GM19240 (cell line): ENCODE results near the gene GRID2.
"Not testable (repeated sequence)": the region's sequence is repeated elsewhere in the genome, so short reads cannot be mapped to it uniquely, and the experiment has no call there.

ENCODE experiments used
- DNase-seq: peaks from one replicate; pipeline ENCODE4 v3.0.0; 2011; ENCODE audit warnings: low spot score; ENCODE audit not compliant: insufficient read length

GRID2 gene

DNA sequence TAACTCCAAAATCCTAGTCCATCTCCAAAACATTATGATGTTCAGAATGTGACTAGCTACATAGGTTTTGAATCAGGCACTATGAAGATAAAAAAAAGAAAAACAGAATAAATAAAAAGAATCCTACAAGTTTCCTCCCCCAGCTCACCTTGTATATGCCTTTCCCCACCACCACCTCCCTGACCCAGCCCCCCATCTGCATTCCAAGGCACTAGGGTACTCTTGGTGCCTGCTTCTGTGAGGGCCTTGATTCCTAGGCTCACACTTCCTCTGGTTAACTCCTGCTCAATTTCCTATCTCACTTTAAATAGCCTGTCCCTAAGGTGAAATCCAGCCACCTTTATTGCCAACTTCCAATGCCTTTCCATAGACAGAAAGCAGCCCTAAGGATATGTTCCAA lies 1346.1 kb downstream of the GRID2 start:
- no peak for DNase-seq

DNA sequence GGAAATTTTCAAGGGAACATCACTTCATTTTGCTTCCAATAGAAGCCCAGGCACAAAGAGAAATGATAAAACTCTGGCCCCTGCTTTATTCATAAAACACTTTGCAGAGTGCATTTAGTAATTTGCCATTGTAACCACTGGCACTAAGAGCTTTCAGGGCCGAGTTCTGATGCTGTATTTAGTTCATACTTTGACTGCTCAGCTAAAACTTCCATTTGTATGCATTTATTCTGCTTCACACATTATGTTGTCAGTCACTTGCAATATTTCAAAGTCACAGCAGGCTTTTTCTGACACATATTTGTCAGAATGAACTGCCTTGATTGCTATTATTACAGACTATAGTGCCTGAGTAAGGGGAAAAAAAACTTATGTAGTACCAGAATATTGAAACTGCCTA lies 1350.4 kb downstream of the GRID2 start:
- DNase-seq = no peak

DNA sequence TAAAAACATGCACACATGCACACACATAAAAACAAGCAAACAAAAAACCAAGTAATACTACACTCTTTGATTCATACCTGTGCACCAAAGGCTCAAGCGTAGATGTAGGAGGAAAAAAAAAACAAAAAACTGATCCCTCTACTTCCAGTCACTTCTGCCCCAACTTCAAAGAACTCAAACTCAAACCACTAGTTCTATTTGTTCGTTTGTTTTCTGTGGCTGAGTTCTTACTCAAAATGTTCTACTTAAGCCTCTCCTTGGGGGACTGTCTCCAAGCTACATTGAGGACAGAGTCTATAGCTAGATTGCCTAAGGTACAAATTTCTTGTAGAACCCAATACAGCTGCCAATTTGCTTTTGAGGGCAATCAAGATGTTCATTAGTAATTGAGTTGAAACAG lies 1353.8 kb downstream of the GRID2 start:
- DNase-seq = no peak

DNA sequence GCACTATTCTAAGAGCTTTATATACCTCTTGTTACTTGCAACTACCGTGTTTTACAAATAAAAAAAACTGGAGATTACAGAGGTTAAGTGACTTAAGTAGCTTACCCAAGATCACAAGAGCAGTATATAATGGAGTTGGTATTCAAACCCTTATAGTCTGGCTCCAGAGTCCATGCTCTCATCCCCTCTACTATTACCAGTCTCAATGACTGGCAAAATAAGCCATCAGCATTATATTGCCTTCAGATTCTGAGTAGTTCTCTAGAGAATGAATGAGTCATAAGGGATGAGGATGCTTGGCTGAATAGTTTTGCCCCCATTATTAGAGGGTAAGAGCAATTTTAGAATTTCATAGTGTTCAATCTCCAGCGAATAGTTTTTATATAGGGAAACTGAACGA lies 1354.7 kb downstream of the GRID2 start:
- DNase-seq = no peak

DNA sequence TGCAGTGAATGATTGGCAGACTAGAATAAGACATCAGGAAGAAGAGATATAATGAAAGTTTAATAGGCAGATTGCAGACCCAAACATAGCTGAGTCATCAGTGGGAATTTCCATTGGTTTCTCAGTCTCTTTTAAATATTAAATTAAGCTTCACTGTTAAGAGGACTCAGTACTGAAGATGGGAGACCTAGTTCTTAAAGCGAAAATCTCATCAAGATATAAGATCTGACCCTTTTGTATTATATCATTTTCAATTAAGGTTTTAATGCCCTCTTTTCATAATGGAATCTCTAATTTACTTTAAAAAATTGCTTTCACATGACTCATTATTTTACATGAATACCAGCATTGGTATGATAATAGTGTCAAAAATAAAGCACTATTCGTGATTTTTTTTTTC lies 1355.9 kb downstream of the GRID2 start:
- DNase-seq = no peak

DNA sequence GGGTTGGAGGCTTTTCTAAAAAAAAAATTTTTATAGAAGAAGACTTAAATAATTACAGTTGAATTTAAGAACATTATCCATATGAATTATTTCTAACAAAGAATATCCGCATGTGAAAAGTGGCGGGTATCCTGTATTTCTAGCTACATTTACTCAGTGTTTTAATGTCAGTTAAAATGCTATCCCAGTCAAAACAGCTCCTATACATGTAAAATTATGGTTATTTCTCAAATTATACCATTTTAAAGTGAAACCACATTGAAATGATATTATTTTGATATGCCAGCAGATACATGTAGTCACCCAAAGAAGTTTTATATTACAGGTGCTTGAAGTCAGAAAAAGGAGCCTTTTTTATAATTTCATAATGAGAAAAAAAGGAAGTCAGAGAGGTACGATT lies 1356.3 kb downstream of the GRID2 start:
- no peak for DNase-seq

DNA sequence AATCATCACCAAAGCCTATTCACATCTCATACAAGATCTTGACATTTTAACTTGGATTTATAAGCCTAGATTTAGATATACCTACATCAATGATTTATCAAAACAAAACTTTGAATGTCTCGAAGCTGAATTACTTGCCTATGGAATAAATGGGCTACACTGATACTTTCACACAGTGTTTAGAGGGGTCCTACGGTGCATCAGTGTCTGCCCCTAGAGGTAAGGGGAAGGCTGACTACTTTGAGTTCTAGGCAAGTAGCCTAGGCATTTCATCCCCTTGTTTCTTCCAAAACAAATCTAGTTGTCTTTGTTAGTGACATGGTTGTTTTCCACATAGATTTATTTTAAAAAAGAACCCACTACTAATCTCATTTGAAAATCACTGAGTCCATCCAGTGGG lies 1366.7 kb downstream of the GRID2 start:
- DNase-seq = no peak

DNA sequence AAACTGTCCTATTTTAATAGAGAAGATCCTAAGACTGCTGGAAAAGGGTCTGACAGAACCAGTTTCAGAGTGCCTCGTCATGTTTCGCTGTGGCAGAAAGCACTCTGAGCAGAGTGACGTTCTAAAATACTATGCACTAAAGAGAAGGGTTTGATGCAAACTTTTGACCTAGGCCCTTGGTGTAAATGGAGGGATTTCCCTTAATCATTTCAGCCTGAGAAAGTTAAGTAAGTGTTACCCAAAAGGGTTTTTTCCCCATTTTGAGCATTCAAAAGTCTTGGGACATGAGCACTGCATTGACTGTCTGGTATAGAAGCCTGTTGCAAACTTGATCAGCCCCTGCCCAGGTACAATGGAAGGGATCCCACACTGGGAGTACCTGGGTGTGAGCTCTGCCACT lies 1367.3 kb downstream of the GRID2 start:
- no peak for DNase-seq

DNA sequence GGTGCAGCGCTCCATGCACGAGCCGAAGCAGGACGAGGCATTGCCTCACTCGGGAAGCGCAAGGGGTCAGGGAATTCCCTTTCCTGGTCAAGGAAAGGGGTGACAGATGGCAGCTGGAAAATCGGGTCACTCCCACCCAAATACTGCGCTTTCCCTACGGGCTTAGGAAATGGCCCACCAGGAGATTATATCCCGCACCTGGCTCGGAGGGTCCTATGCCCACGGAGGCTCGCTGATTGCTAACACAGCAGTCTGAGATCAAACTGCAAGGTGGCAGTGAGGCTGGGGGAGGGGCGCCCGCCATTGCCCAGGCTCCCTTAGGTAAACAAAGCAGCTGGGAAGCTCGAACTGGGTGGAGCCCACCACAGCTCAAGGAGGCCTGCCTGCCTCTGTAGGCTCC lies 1373.2 kb downstream of the GRID2 start:
- DNase-seq = not testable (repeated sequence)

DNA sequence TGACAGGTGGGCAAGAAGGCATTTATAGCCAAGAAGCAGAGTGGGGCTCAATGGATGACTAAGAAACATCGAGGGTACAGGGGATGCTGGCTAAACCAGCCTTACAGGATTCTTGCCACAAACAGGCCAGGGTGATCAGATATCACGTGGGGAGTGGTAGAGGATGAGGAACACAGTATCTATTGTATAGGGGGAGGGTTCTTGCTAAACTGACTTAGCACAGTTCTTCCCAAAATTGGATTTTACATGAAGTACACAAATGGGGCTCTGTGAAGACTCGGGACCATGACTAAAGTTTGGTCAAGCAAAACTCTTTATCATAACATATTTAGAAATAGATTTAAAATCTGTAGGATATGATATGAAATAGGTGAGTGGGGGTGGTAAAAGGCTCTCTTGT lies 1380.8 kb downstream of the GRID2 start:
- no peak for DNase-seq

DNA sequence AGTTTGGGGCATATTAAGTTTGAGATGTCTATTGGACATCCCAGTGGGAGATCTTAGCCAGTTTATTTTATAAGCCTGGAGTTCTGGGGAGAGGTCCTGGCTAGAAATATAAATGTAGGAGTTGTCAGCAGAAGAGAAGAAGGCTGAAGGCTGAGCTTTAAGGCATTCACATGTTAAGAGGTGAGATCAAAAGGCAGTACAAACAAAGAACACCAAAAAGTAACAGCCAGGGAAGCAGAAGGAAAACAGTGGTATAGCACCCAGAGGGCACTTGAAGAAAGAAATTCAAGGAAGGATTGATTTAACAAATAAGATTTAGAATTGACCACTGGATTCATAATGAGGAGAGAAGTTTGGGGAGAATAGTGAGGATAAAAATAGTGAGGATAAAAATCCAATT lies 1383.5 kb downstream of the GRID2 start:
- DNase-seq = no peak

DNA sequence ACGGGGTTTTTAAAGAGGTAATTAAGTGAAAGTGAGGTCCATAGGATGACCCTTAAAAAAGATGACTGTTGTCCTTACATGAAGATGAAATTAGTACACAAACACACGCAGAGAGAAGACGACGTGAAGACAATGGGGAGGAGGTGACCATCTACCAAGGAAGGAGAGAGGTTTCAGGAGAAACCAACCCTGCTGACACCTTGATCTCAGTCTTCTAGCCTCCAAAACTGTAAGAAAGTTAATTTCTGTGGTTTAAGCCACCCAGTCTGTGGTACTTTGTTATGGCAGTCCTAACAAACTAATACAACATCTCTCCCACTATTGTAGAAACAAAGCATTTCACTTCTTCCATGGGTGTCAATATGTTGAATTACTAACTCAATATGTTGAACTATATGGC lies 1385.2 kb downstream of the GRID2 start:
- no peak for DNase-seq

DNA sequence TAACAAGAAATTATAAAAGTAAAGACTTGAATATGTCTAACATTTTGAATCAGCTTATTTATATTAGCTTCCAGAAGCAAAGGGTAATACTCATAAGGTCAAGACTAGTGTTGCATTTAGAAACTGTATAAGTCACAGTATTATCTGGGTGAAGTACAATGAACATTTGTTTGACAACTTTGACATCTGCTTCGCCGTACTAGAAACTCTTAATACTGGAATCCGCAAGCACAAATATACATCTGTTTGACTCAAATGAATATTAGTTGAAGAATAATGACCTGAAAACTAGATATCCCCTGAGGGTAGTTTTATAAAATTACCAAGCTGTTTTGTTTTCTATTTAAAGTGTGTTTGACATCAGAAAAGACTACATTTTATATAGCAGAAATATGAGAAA lies 1389.4 kb downstream of the GRID2 start:
- DNase-seq = no peak

DNA sequence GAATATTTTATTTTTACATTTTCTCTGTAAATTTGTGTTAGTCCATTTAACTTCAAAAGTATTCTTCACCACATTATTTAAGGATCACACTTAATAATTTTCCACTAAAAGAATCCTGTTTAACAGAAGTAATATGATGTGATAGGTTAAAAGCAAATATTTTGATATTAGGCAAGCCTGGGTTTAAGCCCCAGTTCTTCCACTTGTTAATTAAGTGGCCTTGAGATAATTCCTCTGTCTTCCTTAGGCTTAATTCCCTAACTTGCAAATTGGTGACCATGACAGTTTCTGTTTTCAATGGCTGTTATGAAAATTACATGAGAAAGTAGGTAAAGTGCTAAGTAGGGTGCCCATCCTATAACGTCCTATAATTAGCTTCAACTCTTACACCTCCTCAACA lies 1394.9 kb downstream of the GRID2 start:
- DNase-seq = no peak

DNA sequence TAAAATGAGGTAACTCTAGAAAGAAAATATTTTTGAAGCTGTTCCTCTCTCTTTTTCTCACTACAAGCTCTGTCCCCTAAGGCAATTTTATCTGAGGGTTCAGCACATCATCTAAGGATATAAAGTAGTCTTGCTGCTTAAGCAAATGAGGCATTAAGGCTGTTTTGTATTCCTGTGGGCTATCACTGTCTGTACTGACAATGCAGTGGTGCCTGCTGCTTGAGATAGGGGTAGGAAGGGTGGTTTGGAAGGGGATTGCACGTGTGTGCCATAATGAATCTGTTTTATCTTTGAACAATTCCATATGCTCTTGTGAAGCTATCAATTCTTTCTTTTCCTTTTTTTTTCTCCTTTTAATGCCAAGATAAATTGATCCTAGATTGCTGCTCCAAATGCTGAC lies 1396.8 kb downstream of the GRID2 start:
- DNase-seq = no peak

DNA sequence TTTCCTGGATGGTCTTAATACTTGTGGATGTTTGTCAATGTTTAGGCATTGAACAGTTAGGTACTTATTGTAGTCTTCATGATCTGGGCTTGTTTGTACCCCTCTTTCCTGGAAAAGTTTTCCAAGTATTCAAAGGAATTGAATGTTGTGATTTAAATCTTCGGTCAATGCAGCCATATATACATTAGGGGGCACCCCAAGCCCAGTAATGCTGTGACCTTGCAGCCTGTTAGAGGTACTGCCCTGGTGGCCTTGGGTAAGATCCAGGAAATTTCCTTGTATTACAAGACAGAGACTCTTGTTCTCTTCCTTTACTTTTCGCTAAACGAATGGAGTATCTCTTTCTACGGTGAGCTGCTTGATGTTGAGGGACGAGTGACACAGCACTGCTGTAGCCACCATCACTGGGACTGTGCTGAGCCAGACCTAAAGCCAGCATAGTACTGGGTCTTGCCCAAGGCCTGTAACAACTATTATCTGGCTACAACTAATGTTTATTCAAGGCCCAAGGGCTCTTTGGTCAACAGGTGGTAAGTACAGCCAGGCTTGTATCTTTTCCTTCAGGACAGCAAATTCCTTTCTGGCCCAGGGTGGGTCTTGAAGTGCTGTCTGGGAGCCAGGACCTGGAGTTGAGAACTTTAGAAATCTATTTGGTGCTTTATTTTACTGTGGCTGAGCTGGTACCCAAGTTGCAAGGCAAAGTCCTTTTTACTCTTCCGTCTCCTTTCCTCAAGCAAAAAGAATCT lies 1406.5 kb downstream of the GRID2 start:
- DNase-seq = no peak

DNA sequence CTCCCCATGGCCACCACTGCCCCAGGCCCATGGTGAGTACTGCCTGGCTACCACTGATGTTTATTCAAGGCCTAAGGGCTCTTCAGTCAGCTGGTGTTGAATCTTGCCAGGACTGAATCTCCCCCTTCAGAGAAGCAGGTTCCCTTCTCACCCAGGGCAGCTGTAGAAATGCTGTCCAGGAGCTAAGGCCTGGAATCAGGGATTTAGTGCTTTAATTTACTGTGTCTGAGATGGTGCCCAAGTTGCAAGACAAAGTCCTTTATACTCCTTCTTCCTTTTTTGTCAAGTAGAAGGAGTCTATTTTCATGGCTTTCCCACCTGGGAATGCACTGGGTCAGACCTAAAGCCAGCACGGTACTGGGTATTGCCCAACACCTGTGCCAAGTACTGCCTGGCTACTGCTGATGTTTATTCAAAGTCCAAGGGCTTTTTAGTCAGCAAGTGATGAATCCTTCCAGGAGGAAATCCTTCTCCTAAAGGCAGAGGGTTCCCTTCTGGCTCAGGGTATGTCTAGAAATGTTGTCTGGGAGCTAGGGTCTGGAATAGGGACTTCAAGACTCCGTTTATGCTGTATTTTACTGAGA lies 1407.2 kb downstream of the GRID2 start:
- DNase-seq = no peak

DNA sequence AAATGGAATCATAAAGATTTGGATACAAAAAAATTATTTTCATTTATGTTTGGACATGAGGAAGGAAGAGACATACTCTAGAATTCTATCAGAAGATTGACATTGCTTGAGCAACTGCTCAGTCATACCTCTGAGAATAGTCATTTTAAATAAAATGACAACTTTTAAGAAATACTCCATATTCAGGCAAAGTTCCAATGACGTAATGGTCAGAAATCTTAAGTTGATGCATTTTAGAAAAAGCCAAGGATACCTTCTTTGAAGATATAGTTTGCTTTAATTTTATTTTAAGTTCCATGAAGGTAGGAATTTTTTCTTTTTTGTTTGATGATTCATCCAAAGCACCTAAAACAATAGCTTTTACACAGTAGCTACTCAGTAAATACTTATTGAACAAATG lies 1414.5 kb downstream of the GRID2 start:
- DNase-seq = no peak

DNA sequence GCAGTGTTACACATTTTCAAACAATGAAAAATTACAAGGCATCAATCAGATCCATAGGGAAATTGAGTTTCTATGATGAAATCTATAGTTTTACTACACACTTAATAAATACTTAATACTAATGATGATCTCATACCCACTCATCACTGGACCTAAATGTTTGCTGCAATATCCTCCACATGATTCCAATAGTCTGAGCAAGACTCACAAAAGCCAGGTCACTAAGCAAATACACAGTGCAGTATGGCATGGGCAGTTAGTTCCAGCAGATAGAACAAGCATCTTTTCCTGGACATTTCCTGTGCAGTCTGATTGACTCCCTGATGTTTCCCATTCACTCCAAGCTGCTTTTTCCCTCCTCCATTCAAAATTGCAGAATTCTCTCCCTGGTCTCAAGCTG lies 1415.8 kb downstream of the GRID2 start:
- DNase-seq = no peak

DNA sequence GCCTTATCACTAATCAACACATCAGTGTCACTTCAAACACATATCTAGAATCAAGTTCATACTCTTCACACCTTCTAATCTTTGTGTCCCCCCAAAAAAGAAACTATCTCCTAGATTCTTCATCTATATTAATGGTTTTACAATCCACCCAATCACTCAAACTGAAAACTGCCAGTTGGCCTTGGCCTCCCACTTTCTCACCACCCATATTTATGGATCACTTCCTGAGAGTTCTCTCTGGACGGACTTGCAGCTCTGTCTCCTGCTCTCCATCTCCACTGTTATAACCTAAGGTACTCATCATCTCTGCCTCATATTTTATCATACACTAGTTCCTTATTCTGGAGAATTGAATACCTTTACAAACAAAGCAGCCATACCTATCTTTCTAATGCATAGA lies 1418.7 kb downstream of the GRID2 start:
- no peak for DNase-seq

DNA sequence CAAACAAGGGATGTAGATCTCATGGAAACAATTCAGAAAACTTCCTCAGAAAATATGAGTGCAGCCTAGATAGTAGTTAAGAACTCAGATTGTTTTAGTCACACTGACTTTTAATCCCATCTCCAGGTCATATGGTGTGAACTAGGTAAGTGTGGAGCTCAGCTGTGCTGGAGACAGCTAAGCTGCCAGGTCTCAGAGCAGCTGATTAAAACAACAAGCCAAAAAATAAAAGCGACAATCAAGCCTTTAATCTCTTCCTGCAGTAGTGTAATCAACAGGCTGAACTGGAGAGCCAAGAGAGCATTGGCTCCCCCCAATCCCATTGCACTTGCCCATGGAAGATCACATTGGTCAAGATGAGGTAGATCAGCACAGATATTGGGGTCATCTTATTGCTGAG lies 1426.5 kb downstream of the GRID2 start:
- DNase-seq = no peak

DNA sequence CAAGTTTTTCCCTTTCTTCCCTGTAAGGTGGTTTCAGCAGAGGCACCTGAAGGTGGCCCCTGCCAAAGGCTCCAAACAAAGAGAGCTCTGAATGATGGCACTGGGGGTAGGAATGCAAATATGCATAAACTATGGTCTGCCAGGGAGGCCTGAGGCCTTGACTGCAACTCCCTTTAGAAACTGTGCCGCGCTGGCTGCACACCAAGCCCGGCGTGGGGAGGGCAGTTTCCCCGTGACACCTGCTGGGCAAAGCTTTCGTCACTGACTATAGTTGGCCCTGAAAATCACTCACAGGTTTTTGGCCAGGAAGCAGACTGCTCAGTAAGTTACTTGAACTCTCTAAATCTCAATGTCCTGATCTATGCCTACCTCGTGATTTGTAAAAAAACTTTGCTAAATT lies 1427.0 kb downstream of the GRID2 start:
- DNase-seq = no peak

DNA sequence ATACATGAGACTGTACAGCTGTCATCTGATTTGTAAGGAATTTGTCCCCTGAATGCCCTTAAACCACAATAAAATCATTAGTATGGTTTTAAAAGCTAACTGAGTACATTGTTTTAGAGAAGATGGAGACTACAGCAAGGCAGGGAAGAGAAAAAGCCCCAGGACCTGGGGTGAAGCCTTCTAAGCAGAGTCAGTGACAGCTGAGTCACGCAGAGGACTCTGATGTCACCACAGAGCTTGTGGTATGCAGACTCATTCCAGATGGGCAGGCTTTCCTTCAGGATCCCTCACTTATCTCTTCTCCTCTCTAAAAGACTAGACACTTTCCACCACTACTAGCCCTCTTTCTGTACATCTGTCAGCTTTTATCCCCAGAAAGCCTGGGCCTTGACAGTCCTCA lies 1427.7 kb downstream of the GRID2 start:
- no peak for DNase-seq

DNA sequence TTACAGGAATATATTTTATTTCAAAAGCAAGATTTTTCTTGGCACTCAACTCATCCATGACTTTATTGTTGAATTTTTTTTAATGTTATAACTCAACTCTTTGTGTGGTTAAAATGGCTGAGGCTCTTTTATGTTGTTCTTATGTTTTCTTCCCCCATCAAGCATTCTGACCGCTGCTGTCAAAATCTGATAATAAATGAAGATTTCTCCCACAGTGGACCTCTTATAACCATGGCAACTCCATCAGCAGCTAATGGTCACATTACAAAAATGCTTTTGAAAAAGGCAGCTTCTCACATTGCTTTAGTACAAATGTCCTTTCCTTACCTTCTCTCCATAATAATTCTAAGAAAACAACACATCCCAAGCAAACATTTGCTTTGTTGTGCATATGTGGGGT lies 1428.7 kb downstream of the GRID2 start:
- DNase-seq = no peak
